NCI-H2227 (cell line): ENCODE results near the gene TBCA.
A peak's percentile ranks its signal among the peaks of the same experiment; 100 is the strongest.
"Not testable (repeated sequence)": the region's sequence is repeated elsewhere in the genome, so short reads cannot be mapped to it uniquely, and the experiment has no call there.

ENCODE experiments used
- DNase-seq: peaks from one replicate; lab custom pipeline; 2025; ENCODE audit not compliant: unreplicated experiment; lab: John Stamatoyannopoulos, UW

TBCA gene

GRCh38 chr5:77718934-77719610, 57.1 kb downstream of the TBCA start:
- DNase-seq, result no peak

DNA sequence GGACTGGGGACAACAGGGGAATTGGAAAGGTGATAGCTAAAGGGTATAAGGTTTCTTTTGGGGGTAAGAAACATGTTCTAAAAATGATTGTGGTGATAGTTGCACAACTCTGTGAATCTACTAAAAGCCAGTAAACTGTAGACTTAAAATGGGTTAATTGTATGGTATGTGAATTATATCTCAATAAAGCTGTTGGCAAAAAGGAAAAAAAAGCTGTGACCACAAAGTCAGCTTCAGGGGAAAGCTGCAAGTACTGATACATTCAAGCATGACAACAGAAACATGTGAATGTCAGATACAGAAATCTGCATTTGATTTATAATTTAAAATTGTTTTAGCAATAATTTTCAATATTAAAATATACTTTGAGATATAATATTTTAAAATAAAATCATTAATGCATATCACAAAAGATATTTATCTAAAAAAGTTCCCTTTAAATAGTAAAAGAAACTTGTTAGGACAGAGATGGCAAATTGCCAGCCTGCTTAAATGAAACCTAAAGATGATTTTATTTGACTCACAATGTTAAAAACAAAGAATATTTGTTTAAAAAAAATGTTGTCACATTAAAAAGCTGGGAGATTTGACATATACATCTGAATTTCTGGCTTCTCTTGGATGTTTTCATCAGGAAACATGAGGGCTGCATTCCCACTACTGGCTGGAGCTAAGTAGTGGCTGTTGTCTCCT, 66.0 kb downstream of the TBCA start:
- DNase-seq, result no peak

GRCh38 chr5:77709340-77709739, 66.8 kb downstream of the TBCA start:
- no peak for DNase-seq

DNA sequence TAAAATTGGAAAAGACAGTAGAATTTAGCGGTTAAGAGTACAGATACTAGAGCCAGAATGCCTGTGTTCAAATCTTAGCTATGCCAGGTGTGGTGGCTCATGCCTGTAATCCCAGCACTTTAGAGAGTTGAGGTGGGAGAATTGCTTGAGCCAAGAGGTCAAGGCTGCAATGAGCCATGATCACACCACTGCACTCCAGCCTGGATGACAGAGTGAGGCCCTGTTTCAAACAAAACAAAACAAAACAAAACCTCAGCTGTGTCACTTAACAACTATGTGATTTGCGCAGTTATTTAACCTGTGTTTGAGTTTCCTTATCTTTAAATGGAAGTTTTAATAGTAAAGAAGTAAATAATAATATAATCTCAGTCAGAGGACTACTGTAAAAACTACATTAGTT, 68.3 kb downstream of the TBCA start:
- DNase-seq, result no peak

GRCh38 chr5:77699569-77699968, 76.6 kb downstream of the TBCA start:
- not testable (repeated sequence) for DNase-seq

GRCh38 chr5:77698920-77699319, 77.2 kb downstream of the TBCA start:
- DNase-seq, result no peak

- DNase-seq, result no peak
These were observed 78.4 kb downstream of the TBCA start for GRCh38 chr5:77697692-77698091.

GRCh38 chr5:77696120-77696519, 80.0 kb downstream of the TBCA start:
- no peak for DNase-seq

GRCh38 chr5:77693913-77694312, 82.2 kb downstream of the TBCA start:
- DNase-seq, result no peak

- no peak for DNase-seq
These were observed 92.9 kb downstream of the TBCA start for GRCh38 chr5:77683171-77683732.

GRCh38 chr5:77670526-77670925, 105.6 kb downstream of the TBCA start:
- no peak for DNase-seq

- no peak for DNase-seq
These were observed 106.5 kb downstream of the TBCA start for GRCh38 chr5:77669677-77670076.

- DNase-seq, result no peak
These were observed 112.9 kb downstream of the TBCA start for GRCh38 chr5:77663090-77663863.

- no peak for DNase-seq
These were observed 113.5 kb downstream of the TBCA start for GRCh38 chr5:77662635-77663034.

- no peak for DNase-seq
These were observed 117.5 kb downstream of the TBCA start for GRCh38 chr5:77658662-77659061.

GRCh38 chr5:77651343-77651742, 124.8 kb downstream of the TBCA start:
- DNase-seq, result no peak

DNA sequence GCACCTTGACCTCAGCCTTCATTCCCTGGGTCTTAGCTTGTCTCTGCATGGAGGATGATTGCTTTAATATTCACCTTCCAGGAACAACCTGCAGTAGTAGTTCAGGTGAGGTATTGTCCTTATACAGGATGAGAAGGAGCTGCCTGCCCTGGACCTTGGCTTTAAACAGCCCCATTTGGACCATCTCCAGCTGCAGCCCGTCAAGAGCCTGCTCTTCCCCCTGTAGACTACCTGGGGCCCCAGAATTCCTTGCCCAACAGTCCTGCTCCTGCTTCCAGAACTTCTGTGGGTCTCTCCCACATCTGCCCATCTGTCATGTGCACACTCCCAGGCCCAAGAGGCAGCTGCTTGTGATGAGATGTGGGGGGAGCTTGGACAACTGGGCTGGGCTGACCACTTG, 125.5 kb downstream of the TBCA start:
- no peak for DNase-seq

- no peak for DNase-seq
These were observed 126.4 kb downstream of the TBCA start for GRCh38 chr5:77649776-77650175.

- no peak for DNase-seq
These were observed 130.0 kb downstream of the TBCA start for GRCh38 chr5:77645995-77646639.

DNA sequence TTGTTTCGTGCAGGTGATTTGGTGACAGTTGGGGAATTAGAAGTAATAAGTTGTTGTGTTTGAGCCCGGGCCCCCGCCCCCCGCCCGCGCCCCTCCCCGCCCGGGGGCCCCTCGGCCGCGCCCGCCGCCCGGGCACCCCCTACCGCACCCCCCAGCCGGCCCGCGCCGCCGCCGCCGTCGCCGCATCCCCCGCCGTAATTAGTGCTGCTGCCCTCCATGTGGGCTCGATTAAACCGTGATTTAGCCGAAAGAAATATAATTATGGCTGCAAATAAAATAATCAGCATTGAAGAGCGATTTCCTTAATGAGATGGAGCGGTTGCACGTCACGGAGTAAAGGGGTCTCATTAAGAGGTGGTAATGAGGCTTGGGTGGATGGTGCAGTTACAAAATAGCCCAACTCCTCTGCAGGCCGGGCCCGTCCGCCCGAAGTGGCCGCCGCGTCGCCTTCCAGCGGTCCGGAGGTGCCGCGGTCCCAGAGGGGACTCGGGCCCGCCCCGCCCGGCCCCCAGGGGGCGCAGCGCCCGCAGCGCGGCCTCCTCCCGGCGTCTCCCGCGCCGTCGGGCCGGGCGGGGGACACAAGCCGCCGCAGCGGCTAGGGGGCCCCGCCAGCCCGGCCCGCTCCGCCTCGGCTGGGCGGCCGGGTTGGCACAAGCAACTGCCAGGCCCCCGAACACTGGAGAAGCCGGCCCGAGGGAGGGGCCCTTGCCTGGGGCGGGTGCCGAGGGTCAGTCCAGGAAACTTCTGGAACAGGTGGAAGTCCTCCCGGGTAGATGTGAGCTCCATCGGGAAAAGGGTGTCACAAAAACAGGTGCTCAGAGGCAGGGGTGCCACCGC, 130.8 kb downstream of the TBCA start:
- DNase-seq, result peak; percentile 18
